ENCODE results near the gene ANKRD45.
"Not testable (repeated sequence)": the region's sequence is repeated elsewhere in the genome, so short reads cannot be mapped to it uniquely, and the experiment has no call there.

The ANKRD45 gene

DNA sequence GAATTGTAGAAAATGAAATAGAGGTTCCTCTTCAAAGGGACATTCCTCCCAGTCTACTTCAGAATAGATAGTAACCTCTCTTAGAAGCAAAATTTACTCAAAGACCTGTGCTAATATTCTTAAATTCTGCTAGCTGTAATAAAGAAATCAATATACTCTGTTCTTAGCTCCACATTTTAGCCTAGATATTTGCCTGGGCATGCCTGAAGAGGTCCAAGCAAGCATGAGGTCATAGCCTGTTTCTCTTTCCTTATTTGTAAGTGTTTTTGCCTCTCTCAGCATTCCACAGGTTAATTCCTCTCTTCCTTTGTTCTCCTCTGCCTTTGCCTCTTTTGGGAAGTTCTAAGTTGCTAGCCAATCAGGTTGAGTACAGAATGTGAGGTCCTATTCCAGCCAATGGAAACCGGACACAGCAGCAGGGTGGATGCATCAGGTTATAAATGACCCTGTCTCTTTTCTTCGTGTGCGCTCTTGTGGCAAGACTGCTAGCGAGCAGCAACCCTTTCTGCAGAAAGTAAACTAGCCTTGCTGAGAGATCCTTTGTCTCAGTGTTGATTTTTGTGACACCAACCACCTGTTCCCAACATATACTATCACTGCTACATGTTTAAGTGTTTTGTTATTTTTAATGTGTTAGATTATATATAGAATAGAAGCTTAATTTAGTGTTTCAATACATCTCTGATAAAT, 27.1 kb downstream of the ANKRD45 start:
- not testable (repeated sequence) for DNase-seq (ENCODE audit: low spot score)

DNA sequence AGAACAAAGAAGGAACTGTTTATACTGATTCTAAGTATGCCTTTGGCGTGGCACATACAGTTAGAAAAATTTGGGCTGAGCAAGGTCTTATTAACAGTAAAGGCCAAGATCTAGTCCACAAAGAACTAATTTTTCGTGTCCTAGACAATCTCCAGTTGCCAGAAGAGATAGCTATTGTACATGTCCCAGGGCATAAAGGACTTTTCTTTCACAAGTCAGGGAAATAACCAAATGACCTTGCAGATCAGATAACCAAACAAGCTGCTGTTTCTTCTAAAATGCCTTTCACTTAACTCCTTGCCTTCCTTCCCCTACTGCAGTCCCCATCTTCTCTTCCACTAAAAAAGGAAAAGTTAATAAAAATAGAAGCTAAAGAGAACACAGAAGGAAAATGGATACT, 30.5 kb downstream of the ANKRD45 start:
- no peak for DNase-seq (ENCODE audit: low spot score)

DNA sequence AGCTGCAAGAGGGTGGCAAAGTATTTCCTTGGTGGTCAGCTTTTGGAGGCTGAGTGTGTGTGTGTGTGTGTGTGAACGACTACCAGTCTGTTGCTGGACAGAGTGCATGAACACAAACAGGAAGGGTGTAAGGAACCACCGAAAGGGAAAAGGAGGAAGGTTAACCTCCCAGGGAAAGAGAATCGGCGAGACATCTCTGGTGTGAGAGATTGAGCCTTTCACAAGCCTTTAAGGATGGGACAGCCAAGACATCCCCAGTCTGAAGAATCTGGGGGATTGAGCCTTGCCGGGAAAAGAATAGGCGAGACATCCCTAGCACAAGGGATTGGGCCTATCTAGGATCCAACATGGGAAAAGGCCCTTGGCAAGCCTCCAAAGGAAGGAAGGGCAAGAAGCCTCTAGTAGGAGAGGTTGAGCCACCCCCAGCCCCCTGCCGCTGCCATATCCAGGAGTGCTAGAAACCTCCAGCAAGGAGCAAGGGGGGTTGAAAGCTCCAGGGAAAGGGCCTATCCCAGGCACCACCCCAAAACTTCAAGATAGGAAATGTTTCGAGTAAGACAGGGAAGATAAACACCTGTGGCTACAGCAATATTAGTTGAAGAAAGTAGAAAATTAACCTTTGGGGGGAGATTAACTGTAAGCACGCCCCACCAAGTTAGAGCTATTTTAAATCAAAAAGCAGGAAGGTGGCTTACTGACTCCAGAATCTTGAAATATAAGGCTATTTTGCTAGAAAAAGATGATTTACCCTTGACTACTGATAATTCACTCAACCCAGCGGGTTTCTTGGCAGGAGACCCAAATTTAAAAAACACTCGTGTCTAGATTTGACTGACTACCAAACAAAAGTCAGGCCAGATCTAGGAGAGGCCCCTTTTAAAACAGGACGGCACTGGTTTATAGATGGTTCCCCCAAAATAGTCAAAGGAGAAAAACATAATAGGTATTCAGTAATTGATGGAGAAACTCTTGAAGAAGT, 31.3 kb downstream of the ANKRD45 start:
- no peak for DNase-seq (ENCODE audit: low spot score)

DNA sequence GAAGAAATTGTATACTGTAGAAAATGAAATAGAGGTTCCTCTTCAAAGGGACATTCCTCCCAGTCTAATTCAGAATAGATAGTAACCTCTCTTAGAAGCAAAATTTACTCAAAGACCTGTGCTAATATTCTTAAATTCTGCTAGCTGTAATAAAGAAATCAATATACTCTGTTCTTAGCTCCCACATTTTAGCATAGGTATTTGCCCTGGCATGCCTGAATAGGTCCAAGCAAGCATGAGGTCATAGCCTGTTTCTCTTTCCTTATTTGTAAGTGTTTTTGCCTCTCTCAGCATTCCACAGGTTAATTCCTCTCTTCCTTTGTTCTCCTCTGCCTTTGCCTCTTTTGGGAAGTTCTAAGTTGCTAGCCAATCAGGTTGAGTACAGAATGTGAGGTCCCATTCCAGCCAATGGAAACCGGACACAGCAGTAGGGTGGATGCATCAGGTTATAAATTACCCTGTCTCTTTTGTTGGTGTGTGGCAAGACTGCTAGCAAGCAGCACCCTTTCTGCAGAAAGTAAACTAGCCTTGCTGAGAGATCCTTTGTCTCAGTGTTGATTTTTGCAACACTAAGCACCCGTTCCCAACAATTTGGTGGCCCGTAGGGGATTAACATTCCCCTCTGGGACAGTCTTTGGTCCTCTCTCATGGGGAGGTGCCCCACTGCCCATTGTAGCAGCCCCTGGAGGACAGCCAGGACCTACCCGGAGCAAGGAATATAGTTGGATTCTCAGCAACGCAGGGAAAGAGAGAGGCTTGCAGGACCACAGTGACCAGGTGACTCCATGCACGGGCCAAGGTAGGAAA, 32.2 kb downstream of the ANKRD45 start:
- not testable (repeated sequence) for DNase-seq (ENCODE audit: low spot score)

DNA sequence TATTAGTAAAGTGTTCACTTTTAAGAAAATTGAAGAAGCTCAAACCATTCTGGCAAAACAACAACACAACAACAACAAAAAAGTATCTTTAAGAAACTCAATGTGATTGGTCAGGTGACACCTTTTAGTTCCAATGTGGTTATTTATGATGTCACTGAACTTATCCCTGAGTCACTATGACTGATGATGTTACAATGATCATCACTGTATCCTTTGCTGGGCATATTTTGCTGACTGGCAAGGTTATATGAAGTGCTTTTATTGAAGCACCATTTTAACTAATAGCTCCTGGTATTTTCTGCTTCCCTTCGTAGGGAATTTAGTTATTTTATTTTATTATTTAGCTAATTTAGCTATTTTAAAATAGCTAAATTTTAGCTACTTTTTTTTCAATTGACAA, 34.5 kb downstream of the ANKRD45 start, which contains the start of gene TEX50:
Gene TEX50, plus strand, starts transcription at position 223 of the 400 bp plus-strand sequence. CDS start 184 bp downstream, outside the sequence.
- DNase-seq (ENCODE audit: low spot score): no peak

DNA sequence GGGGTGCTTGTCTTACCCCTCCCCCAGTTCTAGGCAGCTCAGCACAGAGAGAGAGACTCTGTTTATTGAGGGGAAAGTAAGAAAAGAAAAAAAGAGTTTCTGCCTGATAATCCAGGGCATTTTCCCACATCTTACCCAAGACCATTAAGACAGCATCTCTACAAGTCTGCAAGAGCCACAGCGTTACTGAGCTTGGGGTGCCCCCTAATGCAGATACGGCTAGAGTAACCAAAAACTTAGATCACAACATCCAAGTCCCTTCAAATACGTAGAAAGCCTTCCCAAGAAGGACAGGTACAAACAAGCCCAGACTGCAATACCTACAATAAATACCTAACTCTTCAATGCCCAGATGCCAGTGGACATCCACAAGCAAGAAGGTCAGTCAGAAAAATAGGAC, 40.8 kb downstream of the ANKRD45 start:
- no peak for DNase-seq (ENCODE audit: low spot score)

DNA sequence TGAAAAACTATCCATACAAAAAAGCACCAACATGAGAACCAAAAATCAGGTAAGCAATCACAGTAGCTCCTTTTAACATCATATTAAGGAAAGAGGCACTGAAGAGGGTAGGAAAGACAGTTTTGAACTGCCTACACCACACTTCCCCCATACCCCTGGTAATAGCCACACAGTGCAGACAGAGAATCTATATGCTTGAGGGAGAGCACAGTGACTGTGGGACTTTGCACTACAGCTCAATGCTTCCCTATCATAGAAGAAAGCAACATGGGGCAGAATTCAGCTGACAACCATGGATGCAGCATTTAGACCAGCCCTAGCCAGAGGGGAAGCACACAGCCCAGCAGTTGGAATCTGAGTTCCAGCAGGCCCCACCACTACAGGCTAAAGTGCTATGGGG, 42.4 kb downstream of the ANKRD45 start:
- no peak for DNase-seq (ENCODE audit: low spot score)

DNA sequence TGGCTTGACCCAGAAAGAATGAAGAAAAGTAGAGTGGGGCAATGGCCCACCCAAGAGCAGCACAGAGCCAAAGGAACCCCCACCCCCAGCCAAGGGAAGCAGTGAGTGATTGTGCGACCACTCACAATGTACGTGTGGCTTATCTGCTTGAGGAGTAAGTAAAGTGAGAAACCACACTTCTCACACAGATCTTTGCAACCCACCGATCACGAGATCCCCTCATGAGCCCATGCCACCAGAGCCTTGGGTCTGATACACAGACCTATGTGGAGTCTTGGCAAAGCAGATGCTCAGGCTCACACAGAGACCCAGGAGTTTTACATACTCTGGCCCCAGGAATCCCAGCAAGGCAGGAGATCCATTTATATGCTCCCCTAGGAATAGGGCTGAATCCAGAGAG, 52.8 kb downstream of the ANKRD45 start:
- no peak for DNase-seq (ENCODE audit: low spot score)

DNA sequence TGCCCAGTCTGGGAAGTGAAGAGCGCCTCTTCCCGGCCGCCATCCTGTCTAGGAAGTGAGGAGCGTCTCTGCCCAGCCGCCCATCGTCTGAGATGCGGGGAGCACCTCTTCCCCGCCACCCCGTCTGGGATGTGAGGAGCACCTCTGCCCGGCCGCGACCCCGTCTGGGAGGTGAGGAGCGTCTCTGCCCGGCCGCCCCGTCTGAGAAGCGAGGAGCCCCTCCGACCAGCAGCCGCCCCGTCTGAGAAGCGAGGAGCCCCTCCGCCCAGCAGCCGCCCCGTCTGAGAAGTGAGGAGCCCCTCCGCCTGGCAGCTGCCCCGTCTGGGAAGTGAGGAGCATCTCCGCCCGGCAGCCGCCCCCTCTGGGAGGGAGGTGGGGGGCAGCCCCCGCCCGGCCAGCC, 56.6 kb downstream of the ANKRD45 start:
- not testable (repeated sequence) for DNase-seq (ENCODE audit: low spot score)

DNA sequence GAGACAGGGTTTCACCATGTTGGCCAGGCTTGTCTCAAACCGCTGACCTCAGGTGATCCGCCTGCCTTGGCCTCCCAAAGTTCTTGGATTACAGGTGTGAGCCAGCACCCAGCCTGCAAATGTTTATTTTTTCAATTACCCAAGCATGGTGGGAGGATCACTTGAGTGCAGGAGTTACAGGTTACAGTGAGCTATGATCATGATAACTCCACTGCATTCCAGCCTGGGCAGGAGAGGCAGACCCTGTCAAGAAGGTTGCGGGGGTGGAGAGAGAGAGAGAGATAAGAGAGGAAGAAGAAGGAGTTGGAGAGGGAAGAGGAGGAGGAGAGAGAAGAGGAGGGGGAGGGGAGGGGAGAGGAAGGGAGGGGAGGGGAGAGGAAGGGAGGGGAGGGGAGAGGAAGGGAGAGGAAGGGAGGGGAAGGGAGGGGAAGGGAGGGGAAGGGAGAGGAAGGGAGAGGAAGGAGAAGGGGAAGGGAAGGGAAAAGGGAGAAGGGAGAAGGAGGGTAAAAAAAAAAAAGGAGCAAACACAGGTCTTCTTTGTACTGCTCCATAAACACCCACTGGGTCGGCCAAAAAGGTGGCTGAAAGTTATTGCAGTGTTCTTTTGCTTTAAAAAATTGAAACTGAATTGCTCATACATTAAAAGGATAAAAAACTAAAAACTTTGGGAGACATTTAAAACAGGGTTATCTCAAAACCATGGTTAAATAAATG, 61.0 kb downstream of the ANKRD45 start:
- no peak for DNase-seq (ENCODE audit: low spot score)

DNA sequence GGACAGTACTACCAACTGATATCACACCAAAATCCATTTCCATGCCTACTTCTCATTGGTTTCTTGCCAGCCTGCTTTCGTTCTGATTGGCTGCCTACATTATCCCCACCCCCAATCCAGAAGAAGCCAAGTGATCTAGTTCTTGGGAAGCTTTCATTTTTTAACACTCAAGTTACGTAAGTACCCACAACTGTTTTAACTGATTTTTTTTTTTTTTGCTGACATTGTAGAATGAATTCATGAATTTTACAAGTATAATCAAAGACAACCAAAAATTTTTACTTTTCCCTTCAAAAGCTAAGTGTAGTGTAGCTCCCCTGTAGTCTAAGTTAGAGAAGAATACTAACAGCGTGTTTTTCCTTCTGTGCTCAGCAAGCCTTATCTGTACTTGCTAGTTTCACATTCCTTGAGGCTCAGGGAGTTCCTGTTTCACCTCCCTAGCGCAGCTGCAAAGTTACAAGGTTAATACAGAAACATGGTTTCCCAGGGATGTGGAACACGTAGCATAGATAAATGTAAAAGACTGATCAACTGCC, 66.5 kb downstream of the ANKRD45 start, which contains the start of gene SLC9C2:
Gene SLC9C2, minus strand, starts transcription at position 17 of the 536 bp plus-strand sequence. CDS start 1,296 bp downstream, outside the sequence.
- no peak for DNase-seq (ENCODE audit: low spot score)

DNA sequence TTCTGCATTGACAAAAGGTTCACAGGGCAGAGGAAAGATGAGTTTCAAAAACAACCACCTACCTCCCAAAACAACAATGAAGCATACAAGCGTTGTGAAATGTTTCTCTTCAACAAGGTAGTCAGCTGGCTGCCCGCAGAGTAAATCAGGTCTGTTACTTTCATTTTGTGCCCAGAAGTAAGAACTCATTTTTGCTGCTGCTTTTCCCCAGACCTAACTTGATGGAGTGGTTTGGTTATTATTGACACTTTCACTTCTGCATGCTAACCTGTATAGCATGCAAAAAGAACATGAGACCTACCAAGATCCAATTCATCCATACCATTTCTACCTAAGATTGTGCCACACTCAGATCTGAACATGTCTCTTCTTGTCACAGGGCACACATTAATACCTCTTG, 68.1 kb downstream of the ANKRD45 start:
- no peak for DNase-seq (ENCODE audit: low spot score)

DNA sequence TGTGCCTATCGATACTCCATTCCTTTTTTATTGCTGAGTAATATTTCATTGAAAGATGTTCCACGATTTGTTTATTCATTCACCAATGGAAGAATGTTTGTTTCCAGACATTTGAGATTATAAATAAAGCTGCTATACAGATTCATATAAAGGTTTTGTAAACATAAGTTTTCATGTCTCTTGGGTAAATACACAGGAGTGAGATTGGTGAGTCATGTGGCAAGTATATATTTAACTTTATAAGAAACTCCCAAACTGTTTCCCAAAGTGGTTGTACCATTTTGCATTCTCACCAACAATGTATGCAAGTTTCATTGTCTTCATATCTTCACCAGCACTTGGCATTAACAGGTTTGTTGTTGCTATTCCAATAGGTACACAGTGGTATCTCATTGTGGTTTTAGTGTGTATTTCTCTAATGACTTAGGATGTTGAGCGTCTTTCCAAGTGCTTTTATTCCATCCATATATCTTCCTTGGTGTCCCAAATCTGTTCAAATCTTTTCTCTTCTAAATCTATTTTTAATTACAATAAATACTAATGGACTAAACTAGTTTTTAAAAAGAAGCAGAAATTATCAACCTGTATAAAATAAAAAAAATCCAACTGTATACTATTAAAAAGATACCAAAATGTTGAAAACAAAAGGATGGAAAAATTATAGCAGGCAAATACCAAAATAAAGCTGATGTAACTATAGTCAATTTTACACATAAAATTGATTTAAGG, 73.4 kb downstream of the ANKRD45 start:
- no peak for DNase-seq (ENCODE audit: low spot score)

DNA sequence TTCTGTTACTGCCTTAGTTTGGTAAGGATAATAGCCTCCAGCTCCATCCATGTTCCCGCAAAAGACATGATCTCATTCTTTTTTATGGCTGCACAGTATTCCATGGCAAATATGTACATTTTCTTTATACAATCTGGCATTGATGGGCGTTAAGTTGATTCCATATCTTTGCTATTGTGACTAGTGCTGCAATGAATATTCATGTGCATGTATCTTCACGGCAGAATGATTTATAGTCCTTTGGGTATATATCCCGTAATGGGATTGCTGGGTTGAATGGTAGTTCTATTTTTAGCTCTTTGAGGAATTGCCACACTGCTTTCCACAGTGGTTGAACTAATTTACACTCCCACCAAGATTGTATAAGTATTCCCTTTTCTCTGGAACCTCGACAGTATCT, 78.5 kb downstream of the ANKRD45 start:
- DNase-seq (ENCODE audit: low spot score): not testable (repeated sequence)

DNA sequence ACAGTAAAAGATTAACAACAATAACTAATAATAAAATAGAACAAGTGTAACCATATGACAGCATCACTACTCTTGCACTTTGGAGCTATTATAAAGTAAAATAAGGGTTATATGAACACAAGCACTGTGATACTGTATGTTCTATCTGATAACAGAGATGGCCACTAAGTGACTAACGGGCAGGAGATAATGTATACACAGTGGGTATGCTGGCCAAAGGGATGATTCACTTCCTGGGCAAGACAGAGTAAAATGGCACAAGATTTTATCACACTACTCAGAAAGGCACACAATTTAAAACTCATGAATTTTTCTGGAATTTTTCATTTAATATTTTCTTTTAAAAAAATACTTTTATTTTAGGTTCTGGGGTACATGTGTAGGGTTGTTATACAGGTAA, 79.1 kb downstream of the ANKRD45 start:
- DNase-seq (ENCODE audit: low spot score): no peak

DNA sequence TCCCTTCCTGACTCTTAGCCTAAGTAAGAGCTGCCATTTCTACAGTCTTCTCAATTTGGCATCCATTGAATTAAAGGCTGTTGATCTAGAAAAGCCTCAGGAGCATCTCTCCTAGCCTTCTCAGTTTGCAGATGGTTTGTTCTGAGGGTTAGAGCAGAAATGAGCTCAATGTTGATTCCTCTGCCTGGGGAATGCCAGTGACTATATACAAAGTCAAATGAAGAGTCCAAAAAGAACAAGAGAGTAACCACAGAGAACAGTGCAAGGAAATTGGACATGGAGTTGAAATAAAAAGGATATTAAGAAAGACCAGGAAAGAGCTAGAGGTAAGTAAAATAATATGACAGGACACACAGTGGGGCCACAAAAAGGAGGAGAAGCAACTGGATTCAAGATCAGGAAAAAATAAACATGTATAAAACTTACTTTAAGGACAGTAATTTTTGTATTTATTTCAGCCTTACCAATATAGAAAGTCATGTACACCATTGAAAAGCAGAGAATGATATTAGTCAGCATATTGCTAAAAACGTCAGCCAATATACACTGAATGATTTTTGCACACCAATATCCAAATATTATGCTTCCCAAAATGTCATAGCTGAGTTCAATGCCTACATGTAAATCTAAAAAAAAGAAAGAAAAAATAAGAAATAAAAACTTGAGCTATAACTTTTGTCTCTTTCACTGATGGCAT, 88.1 kb downstream of the ANKRD45 start:
- DNase-seq (ENCODE audit: low spot score): no peak

DNA sequence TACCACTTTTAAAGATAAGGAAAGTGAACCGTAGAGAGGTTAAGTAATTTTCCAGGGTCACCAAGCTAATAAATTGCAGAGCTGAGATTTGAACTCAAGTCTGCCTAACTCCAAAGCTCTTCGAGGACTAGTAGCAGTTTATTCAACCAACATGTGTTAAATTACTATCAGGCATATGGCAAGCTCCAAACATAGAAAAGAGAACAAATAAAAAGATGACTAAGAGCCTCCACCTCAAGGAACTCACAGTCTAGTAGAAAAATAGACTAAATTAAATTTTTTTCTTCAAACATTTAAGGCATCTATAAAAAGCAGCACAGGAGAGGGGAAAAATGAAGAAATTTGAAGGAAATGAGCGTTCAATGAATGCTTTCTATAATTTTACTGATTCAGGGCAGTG, 89.0 kb downstream of the ANKRD45 start:
- no peak for DNase-seq (ENCODE audit: low spot score)

DNA sequence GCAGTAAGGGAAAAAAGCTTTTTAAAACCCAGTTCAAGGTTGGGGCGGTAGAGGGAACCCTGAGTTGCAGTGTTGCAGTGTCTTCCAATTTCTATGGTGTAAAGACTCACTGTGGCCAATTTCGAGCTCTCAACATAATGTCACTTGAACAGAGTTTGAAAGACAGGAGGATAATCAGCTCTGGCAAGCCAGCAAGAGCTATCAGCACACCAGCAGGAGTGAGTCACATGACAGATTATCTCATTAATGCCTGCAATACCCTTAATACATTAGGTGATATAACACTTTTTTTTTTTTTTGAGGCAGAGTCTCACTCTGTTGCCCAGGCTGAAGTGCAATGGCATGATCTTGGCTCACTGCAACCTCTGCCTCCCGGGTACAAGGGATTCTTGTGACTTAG, 89.6 kb downstream of the ANKRD45 start:
- DNase-seq (ENCODE audit: low spot score): no peak

DNA sequence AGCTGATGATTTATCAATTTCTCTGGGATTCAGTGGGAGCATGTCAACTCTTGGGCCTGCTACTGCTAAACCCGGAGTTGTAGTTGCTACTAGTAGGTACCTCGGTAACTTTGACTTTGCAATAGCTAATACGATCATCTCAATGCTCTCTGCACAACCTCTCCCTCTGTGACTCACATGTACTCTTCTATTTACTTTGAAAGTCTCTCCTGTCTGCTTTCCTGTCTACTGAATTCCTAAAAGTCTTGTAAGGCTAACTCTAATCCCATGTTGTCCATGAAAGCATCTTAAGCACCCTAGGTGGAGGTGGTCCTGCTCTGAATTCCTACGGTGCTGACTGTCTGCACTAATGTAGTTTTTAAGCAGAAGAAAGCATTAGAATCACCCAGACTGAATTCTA, 96.1 kb downstream of the ANKRD45 start:
- no peak for DNase-seq (ENCODE audit: low spot score)
